Stomach (tissue), 9 donors: ENCODE results near the gene CNKSR1. TPM values are rescaled to one million over a fixed set of nuclear protein-coding genes. Genes with fewer than 3 reads are reported as not detected.

Experiments used
- DNase-seq, 2 donors: peaks; one replicate each; pipeline versions ENCODE4 v3.0.0 to v3.0.0-alpha.2; 2013 to 2019
- H3K27ac ChIP-seq, 5 donors: fragments of 200-600 bp in 4 of 5; sonication (generic) in 4 of 5; one replicate each; pipeline ENCODE4 v1.5.1; 2013 to 2019; ENCODE audit warnings: mild to moderate bottlenecking in 1 of 5, moderate library complexity in 1 of 5
- H3K27me3 ChIP-seq, 3 donors: fragments of 200-600 bp; sonication (generic); one replicate each; pipeline ENCODE4 v1.5.1; 2017 to 2019; ENCODE audit warnings: mixed run types in 1 of 3
- H3K36me3 ChIP-seq, 4 donors: fragments of 200-600 bp; sonication (generic); 1 replicate in 3 of 4; 2 replicates in 1 of 4; pipeline ENCODE4 v1.5.1; 2016 to 2019
- H3K4me1 ChIP-seq, 4 donors: fragments of 200-600 bp; sonication (generic); one replicate each; pipeline ENCODE4 v1.5.1; 2016 to 2019
- H3K4me3 ChIP-seq, 4 donors: fragments of 200-600 bp; sonication (generic) in 3 of 4; one replicate each; pipeline ENCODE4 v1.5.1; 2016 to 2019; ENCODE audit warnings: mild to moderate bottlenecking in 1 of 4
- H3K9me3 ChIP-seq, 4 donors: fragments of 200-600 bp; sonication (generic); one replicate each; pipeline ENCODE4 v1.5.1; 2016 to 2019
- EP300 ChIP-seq: sonication (generic); formaldehyde crosslinking; IDR thresholded peaks from one replicate; pipeline ENCODE4 v1.6.1; 2017; ENCODE audit warnings: antibody characterized with exemption
- POLR2A ChIP-seq, 4 donors: fragments of 450-650 bp; IDR thresholded peaks; one replicate each; pipeline ENCODE4 v1.6.1; 2016; ENCODE audit warnings: antibody characterized with exemption in 4 of 4, control low read depth in 2 of 4, mild to moderate bottlenecking in 1 of 4, moderate library complexity in 1 of 4
- POLR2AphosphoS5 ChIP-seq, 3 donors: sonication (generic); formaldehyde crosslinking; IDR thresholded peaks; one replicate each; pipeline ENCODE4 v1.6.1; 2016; ENCODE audit warnings: antibody characterized with exemption in 3 of 3
- whole genome bisulfite sequencing, 5 donors: extraction: QIAGEN DNeasy Blood & Tissue Kit in 3 of 5; methylation state at CpG; one replicate each; pipeline versions ENCODE4 v1.1.5 to v1.1.7; 2013 to 2018; 5-methylcytosine and 5-hydroxymethylcytosine counted together
- intact Hi-C: fragments of 100-400 bp; cut with DNase I; formaldehyde crosslinking; loops from one replicate; pipeline ENCODE4 v1.15.1; 2023; ENCODE audit warnings: low total_unique reads
- polyA plus RNA-seq, 3 donors: library from polyadenylated mRNA; stranded (reverse); fragments of 200-250 nt; gene quantifications; one replicate each; pipeline ENCODE4 v1.2.3, GENCODE V29; 2013
- total RNA-seq, 5 donors: library from RNA; depleted of rRNA; stranded (reverse); fragments of >200 nt; gene quantifications; one replicate each; pipeline versions ENCODE4 v1.1.0 to v1.2.3, GENCODE V29; 2014 to 2016
- TF ChIP-seq, protein P1 (sequence below), 7 experiments: fragments of 450-650 bp in 4 of 7; fragments of 200-600 bp in 3 of 7; sonication (generic) in 3 of 7; IDR thresholded peaks; one replicate each; pipeline ENCODE4 v1.5.1; 2016 to 2019; ENCODE audit warnings: antibody characterized with exemption in 7 of 7, control low read depth in 2 of 7, mild to moderate bottlenecking in 1 of 7
- donor health status: healthy with polysubstance abuse.
- donor health status: Bipolar disorder and iron deficiency.
- donor health status: healthy.

The CNKSR1 gene
- total and polyA plus RNA-seq, 8 donors, result 10.4 to 70.3 (median 21.1) TPM

DNA sequence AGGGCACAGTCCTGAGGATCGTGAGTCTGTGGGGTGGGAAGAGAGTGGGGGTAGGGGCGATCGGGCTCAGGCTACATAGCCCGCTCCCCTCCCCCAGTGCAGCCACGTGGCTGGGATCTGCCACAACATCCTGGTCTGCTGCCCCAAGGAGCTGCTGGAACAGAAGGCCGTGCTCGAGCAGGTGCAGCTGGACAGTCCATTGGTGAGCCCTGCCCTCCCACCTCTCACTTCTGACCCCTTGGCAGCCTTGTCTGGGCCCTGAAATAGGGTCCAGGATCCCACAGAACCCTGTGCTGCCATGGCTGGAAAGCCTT is 5.0 kb downstream of the CNKSR1 start:
- Histone ChIP-seq H3K27ac (no peak overlapping the region), H3K36me3 (peaks cover 0 to 65% (median 60%) of the 10 kb centered on the region in 4 donors), H3K4me1 (peaks cover 0 to 9% (median 5%) of the 10 kb centered on the region in 4 donors), H3K27me3 (no peaks in the 10 kb centered on the region), H3K4me3 (no peak overlapping the region), H3K9me3 (no peaks in the 10 kb centered on the region)
- intact Hi-C loops, result no loop called here
- no peak for DNase-seq
- WGBS, 5 donors, result 70 to 87% (median 81%) methylated on average over 3 to 7 of the region's 7 CpGs
- TF ChIP-seq POLR2AphosphoS5 (IDR thresholded peaks at IDR 0.05) (no peak), POLR2A (IDR thresholded peaks at IDR 0.05) (no peak), EP300 (no peak)
- TF ChIP-seq, protein P1, sequence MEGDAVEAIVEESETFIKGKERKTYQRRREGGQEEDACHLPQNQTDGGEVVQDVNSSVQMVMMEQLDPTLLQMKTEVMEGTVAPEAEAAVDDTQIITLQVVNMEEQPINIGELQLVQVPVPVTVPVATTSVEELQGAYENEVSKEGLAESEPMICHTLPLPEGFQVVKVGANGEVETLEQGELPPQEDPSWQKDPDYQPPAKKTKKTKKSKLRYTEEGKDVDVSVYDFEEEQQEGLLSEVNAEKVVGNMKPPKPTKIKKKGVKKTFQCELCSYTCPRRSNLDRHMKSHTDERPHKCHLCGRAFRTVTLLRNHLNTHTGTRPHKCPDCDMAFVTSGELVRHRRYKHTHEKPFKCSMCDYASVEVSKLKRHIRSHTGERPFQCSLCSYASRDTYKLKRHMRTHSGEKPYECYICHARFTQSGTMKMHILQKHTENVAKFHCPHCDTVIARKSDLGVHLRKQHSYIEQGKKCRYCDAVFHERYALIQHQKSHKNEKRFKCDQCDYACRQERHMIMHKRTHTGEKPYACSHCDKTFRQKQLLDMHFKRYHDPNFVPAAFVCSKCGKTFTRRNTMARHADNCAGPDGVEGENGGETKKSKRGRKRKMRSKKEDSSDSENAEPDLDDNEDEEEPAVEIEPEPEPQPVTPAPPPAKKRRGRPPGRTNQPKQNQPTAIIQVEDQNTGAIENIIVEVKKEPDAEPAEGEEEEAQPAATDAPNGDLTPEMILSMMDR (IDR thresholded peaks at IDR 0.05), result no peak

DNA sequence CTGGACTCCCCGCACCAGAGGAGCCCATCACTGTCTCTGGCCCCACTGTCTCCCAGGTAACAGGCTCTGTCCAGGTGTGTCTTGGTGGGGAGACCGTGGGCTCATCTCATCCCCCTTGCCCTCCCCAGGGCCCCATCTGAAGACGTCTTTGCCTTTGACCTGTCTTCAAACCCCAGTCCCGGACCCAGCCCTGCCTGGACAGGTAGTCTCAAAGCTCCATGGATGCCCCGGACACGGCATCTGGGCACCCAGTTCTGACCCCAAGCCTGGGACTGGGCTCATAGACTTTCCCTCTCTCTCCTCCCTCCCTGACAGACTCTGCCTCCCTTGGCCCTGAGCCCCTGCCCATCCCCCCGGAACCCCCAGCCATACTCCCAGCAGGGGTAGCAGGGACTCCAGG is 6.8 kb downstream of the CNKSR1 start:
- Histone ChIP-seq H3K27ac (no peak overlapping the region), H3K9me3 (no peaks in the 10 kb centered on the region), H3K36me3 (peaks cover 0 to 81% (median 76%) of the 10 kb centered on the region in 4 donors), H3K4me3 (no peak overlapping the region), H3K27me3 (no peaks in the 10 kb centered on the region), H3K4me1 (peaks cover 0 to 3% (median 0%) of the 10 kb centered on the region in 4 donors)
- TF ChIP-seq EP300, result no peak
- TF ChIP-seq, protein P1 (IDR thresholded peaks at IDR 0.05), result no peak
- TF ChIP-seq POLR2AphosphoS5 (IDR thresholded peaks at IDR 0.05), result no peak
- no peak for TF ChIP-seq POLR2A (IDR thresholded peaks at IDR 0.05)
- no peak for DNase-seq
- 86 to 97% (median 94%) methylated on average over 7 of the region's 7 CpGs for WGBS, 5 donors
- intact Hi-C loops, result no loop called here

DNA sequence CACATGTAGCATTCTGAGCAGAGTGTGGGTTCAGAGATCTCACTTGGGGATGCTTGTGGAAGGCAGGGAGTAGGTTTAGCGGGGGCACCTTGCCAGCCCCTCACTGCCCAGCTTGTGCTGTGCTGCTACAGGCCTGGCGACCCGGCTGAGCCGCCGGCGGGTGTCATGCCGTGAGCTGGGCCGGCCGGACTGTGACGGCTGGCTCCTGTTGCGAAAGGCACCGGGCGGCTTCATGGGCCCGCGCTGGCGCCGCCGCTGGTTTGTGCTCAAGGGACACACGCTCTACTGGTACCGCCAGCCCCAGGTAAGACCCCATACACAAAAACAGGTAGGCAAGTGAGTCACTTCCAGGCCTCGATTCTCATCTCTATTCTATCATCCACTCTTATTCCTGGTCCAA is 7.6 kb downstream of the CNKSR1 start:
- no peaks in the 10 kb centered on the region for H3K9me3 ChIP-seq
- intact Hi-C loops, result no loop called here
- 92 to 98% (median 94%) methylated on average over 17 to 21 of the region's 21 CpGs for WGBS, 5 donors
- no peaks in the 10 kb centered on the region for H3K4me1 ChIP-seq
- H3K4me3 ChIP-seq, result no peak overlapping the region
- DNase-seq, result no peak
- no peak overlapping the region for H3K27ac ChIP-seq
- no peaks in the 10 kb centered on the region for H3K27me3 ChIP-seq
- peaks cover 0 to 86% (median 81%) of the 10 kb centered on the region in 4 donors for H3K36me3 ChIP-seq
- no peak for TF ChIP-seq EP300
- TF ChIP-seq, protein P1 (IDR thresholded peaks at IDR 0.05), result no peak
- TF ChIP-seq POLR2A (IDR thresholded peaks at IDR 0.05), result no peak
- TF ChIP-seq POLR2AphosphoS5 (IDR thresholded peaks at IDR 0.05), result no peak

DNA sequence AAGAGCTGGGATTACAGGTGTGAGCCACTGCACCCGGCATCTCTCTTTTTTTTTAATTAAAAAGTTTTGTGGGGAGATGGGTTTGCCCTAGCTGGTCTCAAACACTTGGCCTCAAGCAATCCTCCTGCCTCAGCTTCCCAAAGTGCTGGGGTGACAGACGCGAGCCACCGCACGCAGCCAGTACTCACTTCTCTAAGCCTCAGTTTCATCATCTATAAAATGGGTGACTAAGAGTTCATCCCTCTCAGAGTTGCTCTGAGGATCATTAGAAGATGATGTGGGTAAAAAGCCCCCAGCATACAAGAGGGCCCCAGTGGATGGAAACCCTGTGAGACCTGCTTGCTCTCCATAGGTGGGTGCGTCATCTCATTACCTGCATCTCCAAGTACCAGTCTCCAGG is 10.6 kb downstream of the CNKSR1 start:
- Histone ChIP-seq H3K27ac (no peak overlapping the region), H3K9me3 (no peaks in the 10 kb centered on the region), H3K4me3 (no peak overlapping the region), H3K4me1 (no peaks in the 10 kb centered on the region), H3K36me3 (peaks cover 0 to 63% (median 57%) of the 10 kb centered on the region in 4 donors), H3K27me3 (no peaks in the 10 kb centered on the region)
- no peak for TF ChIP-seq EP300
- no peak for TF ChIP-seq POLR2AphosphoS5 (IDR thresholded peaks at IDR 0.05)
- TF ChIP-seq, protein P1 (IDR thresholded peaks at IDR 0.05), result no peak
- TF ChIP-seq POLR2A (IDR thresholded peaks at IDR 0.05), result no peak
- no peak for DNase-seq
- intact Hi-C loops, result no loop called here
- WGBS, 5 donors, result 94 to 97% (median 96%) methylated on average over 5 to 6 of the region's 6 CpGs
